HepG2 (cell line): ENCODE measurements around the gene PLBD2. TPM values are rescaled to one million over a fixed set of nuclear protein-coding genes. Genes with fewer than 3 reads are reported as not detected.

Source experiments
- ATAC-seq: fragments of 200-7000 bp; cut with Tn5 transposase; 3 replicates; pipeline ENCODE4 v1.9.1; 2020; ENCODE audit warnings: mild to moderate bottlenecking, moderate library complexity
- BruUV-seq: library from RNA; stranded (reverse); fragments of 400-500 nt; replicated peaks from 2 replicates; lab custom pipeline; 2021; lab: Mats Ljungman, UMichigan
- CTCF ChIA-PET: fragments of 300-600 bp; formaldehyde crosslinking; extraction: SDS; loops from one replicate; lab custom pipeline; 2021; ENCODE audit warnings: low total read pairs, inconsistent platforms, low intra/inter-chr PET ratio; lab: Yijun Ruan, JAX
- POLR2A ChIA-PET: fragments of 350-600 bp; sonication (Branson Sonifier 250); formaldehyde crosslinking; loops from one replicate; lab custom pipeline; 2020; ENCODE audit warnings: antibody characterized with exemption, inconsistent platforms; lab: Yijun Ruan, JAX
- DNase-seq: peaks from one replicate; pipeline ENCODE4 v3.0.0-alpha.2; 2015; ENCODE audit warnings: low spot score
- FAIRE-seq: peaks from 3 replicates; lab custom pipeline; 2011; peaks lifted over from hg19 to GRCh38; lab: Jason Lieb, UNC
- H2AFZ ChIP-seq: one replicate; pipeline ENCODE4 v1.6.1; 2011; ENCODE audit warnings: low read length, inconsistent platforms
- H3K27ac ChIP-seq: fragments of 300-600 bp; 3 replicates; pipeline ENCODE4 v1.8.0; 2011; ENCODE audit warnings: mixed run types, mild to moderate bottlenecking, mixed read lengths, low read length, inconsistent platforms; ENCODE audit not compliant: insufficient read depth; ENCODE audit errors: extremely low read length
- H3K27me3 ChIP-seq, 2 experiments: fragments of 200-600 bp in 1 of 2; 2 replicates in 1 of 2; 3 replicates in 1 of 2; pipeline versions ENCODE4 v1.6.0 to v1.8.0; 2011; ENCODE audit warnings: low read length in 2 of 2, mild to moderate bottlenecking in 2 of 2, moderate library complexity in 2 of 2, inconsistent platforms in 1 of 2; ENCODE audit not compliant: insufficient read depth in 2 of 2, control insufficient read depth in 1 of 2
- H3K36me3 ChIP-seq, 2 experiments: fragments of 200-600 bp in 1 of 2; replicated peaks in 1 of 2; 2 replicates in 1 of 2; 3 replicates in 1 of 2; pipeline versions ENCODE4 v1.5.1 to v1.8.0; 2011; ENCODE audit warnings: low read length in 2 of 2, inconsistent platforms in 1 of 2; ENCODE audit not compliant: insufficient read depth in 2 of 2, control insufficient read depth in 1 of 2
- H3K4me1 ChIP-seq: 2 replicates; pipeline ENCODE4 v1.5.1; 2012; ENCODE audit warnings: low read length, inconsistent platforms; ENCODE audit not compliant: insufficient read depth
- H3K4me2 ChIP-seq: 2 replicates; pipeline ENCODE4 v1.6.0; 2011; ENCODE audit warnings: low read depth, low read length, inconsistent platforms
- H3K4me3 ChIP-seq, 3 experiments: fragments of 200-600 bp in 1 of 3; sonication (generic), shearing (Covaris generic) in 1 of 3; replicated peaks in 1 of 3; 2 replicates each; pipeline ENCODE4 v1.5.1; 2011 to 2016; ENCODE audit warnings: low read length in 3 of 3, inconsistent platforms in 2 of 3, low read depth in 2 of 3, mild to moderate bottlenecking in 2 of 3, control low read depth in 1 of 3, mixed read lengths in 1 of 3; ENCODE audit not compliant: insufficient read depth in 1 of 3
- H3K79me2 ChIP-seq: one replicate; pipeline ENCODE4 v1.6.1; 2011; ENCODE audit warnings: low read length, inconsistent platforms; ENCODE audit not compliant: insufficient read depth
- H3K9ac ChIP-seq: 2 replicates; pipeline ENCODE4 v1.6.0; 2011; ENCODE audit warnings: mild to moderate bottlenecking, low read depth, low read length, inconsistent platforms; ENCODE audit not compliant: insufficient read depth
- H3K9me3 ChIP-seq: 2 replicates; pipeline ENCODE4 v1.5.1; 2012; ENCODE audit warnings: mild to moderate bottlenecking, low read length
- H4K20me1 ChIP-seq: 2 replicates; pipeline ENCODE4 v1.6.0; 2011; ENCODE audit warnings: inconsistent platforms, mild to moderate bottlenecking, low read length, moderate library complexity; ENCODE audit not compliant: insufficient read depth
- CREB1 ChIP-seq, 2 experiments: fragments of 450-650 bp in 1 of 2; IDR thresholded peaks; 2 replicates each; pipeline ENCODE4 v1.6.1; 2016 to 2017; ENCODE audit warnings: control low read depth in 1 of 2, mild to moderate bottlenecking in 1 of 2, missing compliant biosample characterization in 1 of 2, missing genetic modification characterization in 1 of 2
- ELF1 ChIP-seq: sonication (generic); formaldehyde crosslinking; IDR thresholded peaks from 2 replicates; pipeline ENCODE4 v1.4.0; 2020; ENCODE audit warnings: missing genetic modification reagents
- LCORL ChIP-seq, 2 experiments: fragments of 450-650 bp in 1 of 2; sonication (generic) in 1 of 2; formaldehyde crosslinking in 1 of 2; IDR thresholded peaks; 2 replicates each; pipeline versions ENCODE4 v1.5.0 to v1.6.1; 2017 to 2020; ENCODE audit warnings: antibody characterized with exemption in 1 of 2, missing genetic modification reagents in 1 of 2
- ZKSCAN1 ChIP-seq: fragments of 150-350 bp; IDR thresholded peaks from 2 replicates; pipeline ENCODE4 v1.6.1; 2014; ENCODE audit warnings: low read length
- ZNF629 ChIP-seq: sonication (generic); formaldehyde crosslinking; conservative IDR thresholded peaks from 2 replicates; pipeline ENCODE4 v1.5.0; 2020; ENCODE audit warnings: missing genetic modification reagents
- WGBS: methylation state at CpG from one replicate; pipeline ENCODE4 v1.1.6; 2017; ENCODE audit warnings: low lambda C conversion rate; 5-methylcytosine and 5-hydroxymethylcytosine counted together
- in situ Hi-C: cut with HindIII; loops from 2 replicates; pipeline ENCODE4 v1.10.0; 2017; ENCODE audit warnings: low pct_unique_long_range_greater_than_20kb; ENCODE audit not compliant: extremely low pct_ligation_motif_present
- intact Hi-C: fragments of 100-400 bp; cut with micrococcal nuclease; formaldehyde crosslinking; loops from one replicate; pipeline ENCODE4 v1.10.0; 2022; ENCODE audit not compliant: unreplicated experiment
- polyA plus RNA-seq, 8 experiments: library from polyadenylated mRNA; depleted of rRNA in 3 of 8; stranded (reverse) in 7 of 8; unstranded in 1 of 8; fragments of >200 nt; fragmentation: Illumina TruSeq in 4 of 8; extraction: Trizol in 4 of 8; gene quantifications; 2 replicates each; pipeline versions ENCODE4 v1.2.1 to v1.2.3, GENCODE V29; 2011 to 2016; ENCODE audit warnings: low read depth in 4 of 8, missing spikeins in 1 of 8, mixed read lengths in 1 of 8; ENCODE audit not compliant: insufficient read depth in 1 of 8
- total RNA-seq, 5 experiments: library from RNA; depleted of rRNA; stranded (reverse); fragments of >200 nt; fragmentation: Illumina TruSeq; extraction: Trizol; gene quantifications; 2 replicates each; pipeline ENCODE4 v1.2.3, GENCODE V29; 2016; ENCODE audit warnings: low read depth in 1 of 5

The PLBD2 gene
- total and polyA plus RNA-seq, 2 of the 13 experiments (the other 11 are each of a cell fraction or from before 2014, with no cell fraction given) = 6.7 to 8.5 TPM

- Histone ChIP-seq H3K9me3 (no peaks in the 10 kb centered on the region), H3K27ac (no peak overlapping the region)
- WGBS = 38% methylated on average over 11 of the region's 11 CpGs
- ChIA-PET CTCF (no interaction called here), POLR2A (no interaction called here)
- BruUV-seq = no TSS peak
- TF ChIP-seq LCORL (IDR thresholded peaks at IDR 0.05) (no peak), LCORL (CRISPR knock-in tag; IDR thresholded peaks at IDR 0.05) (no peak), ZKSCAN1 (peak; percentile 27; the same call in 1 of the 2 replicates)
- TF ChIP-seq, all 625 proteins: peak for 1
- no peaks in the 10 kb centered on the region for H4K20me1 ChIP-seq
- peaks cover 1 to 5% of the 10 kb centered on the region in 2 experiments; a peak in 3 of 5 replicates for H3K27me3 ChIP-seq
- no peak overlapping the region for H3K4me2 ChIP-seq
- FAIRE-seq (no peak), DNase-seq (no peak), ATAC-seq (no peak)
- no peak overlapping the region for H3K4me3 ChIP-seq
- H3K36me3 ChIP-seq = no peaks in the 10 kb centered on the region
- no peak overlapping the region for H3K9ac ChIP-seq
- H3K79me2 ChIP-seq = no peaks in the 10 kb centered on the region
- in situ Hi-C loops = no loop called here
- H3K4me1 ChIP-seq = peaks cover 6% of the 10 kb centered on the region; the same call in 1 of the 2 replicates
- intact Hi-C loops = no loop called here
- H2AFZ ChIP-seq = no peak overlapping the region
These were observed 50.4 kb downstream of the PLBD2 start for GRCh38 chr12:113408756-113409298.

GRCh38 chr12:113409462-113410124 is 51.2 kb downstream of the PLBD2 start:
- ChIA-PET CTCF (no interaction called here), POLR2A (no interaction called here)
- intact Hi-C loops = no loop called here
- WGBS = 29% methylated on average over 8 of the region's 9 CpGs
- TF ChIP-seq CREB1 (IDR thresholded peaks at IDR 0.05) (peak; percentile 61), CREB1 (CRISPR knock-in tag; IDR thresholded peaks at IDR 0.05) (no peak), ZNF629 (CRISPR knock-in tag) (peak; percentile 63), ELF1 (no peak)
- H3K4me2 ChIP-seq = no peak overlapping the region
- in situ Hi-C loops = no loop called here
- no peak overlapping the region for H3K4me3 ChIP-seq
- H3K27me3 ChIP-seq = peaks cover 1 to 5% of the 10 kb centered on the region in 2 experiments; a peak in 3 of 5 replicates
- no peaks in the 10 kb centered on the region for H3K79me2 ChIP-seq
- H3K9me3 ChIP-seq = no peaks in the 10 kb centered on the region
- DNase-seq (no peak), FAIRE-seq (no peak), ATAC-seq (no peak)
- peaks cover under 1% of the 10 kb centered on the region; the same call in 1 of the 2 replicates for H3K4me1 ChIP-seq
- H4K20me1 ChIP-seq = no peaks in the 10 kb centered on the region
- BruUV-seq = no TSS peak
- H3K36me3 ChIP-seq = no peaks in the 10 kb centered on the region
- H3K27ac ChIP-seq = no peak overlapping the region
- no peak overlapping the region for H2AFZ ChIP-seq
- no peak overlapping the region for H3K9ac ChIP-seq
